GM23248 (cell line): ENCODE measurements around the gene MAGEA9. TPM values are rescaled to one million over a fixed set of nuclear protein-coding genes. Genes with fewer than 3 reads are reported as not detected.
"Not testable (repeated sequence)": the region's sequence is repeated elsewhere in the genome, so short reads cannot be mapped to it uniquely, and the experiment has no call there.

ENCODE experiments used
- DNase-seq: peaks from one replicate; pipeline ENCODE4 v3.0.0-alpha.2; 2015
- H2AFZ ChIP-seq: fragments of 200-600 bp; sonication (generic); 2 replicates; pipeline ENCODE4 v1.6.1; 2016; ENCODE audit warnings: antibody characterized with exemption
- H3F3A ChIP-seq: fragments of 200-600 bp; sonication (generic); 2 replicates; pipeline ENCODE4 v1.6.1; 2016; ENCODE audit warnings: mild to moderate bottlenecking, antibody characterized with exemption, mixed run types; ENCODE audit not compliant: insufficient read depth
- H3K27ac ChIP-seq: fragments of 200-600 bp; sonication (generic); 2 replicates; pipeline ENCODE4 v1.5.1; 2016; ENCODE audit warnings: mild to moderate bottlenecking
- H3K27me3 ChIP-seq: fragments of 200-600 bp; sonication (generic); replicated peaks from 2 replicates; pipeline ENCODE4 v1.6.1; 2016; ENCODE audit warnings: mild to moderate bottlenecking; ENCODE audit not compliant: insufficient read depth
- H3K36me3 ChIP-seq: fragments of 200-600 bp; sonication (generic); 2 replicates; pipeline ENCODE4 v1.6.1; 2016; ENCODE audit warnings: low read depth, mild to moderate bottlenecking
- H3K4me1 ChIP-seq: fragments of 200-600 bp; sonication (generic); 2 replicates; pipeline ENCODE4 v1.6.1; 2016; ENCODE audit warnings: mild to moderate bottlenecking; ENCODE audit not compliant: insufficient read depth
- H3K4me2 ChIP-seq: fragments of 200-600 bp; sonication (generic); one replicate; pipeline ENCODE4 v1.6.1; 2016; ENCODE audit warnings: mild to moderate bottlenecking; ENCODE audit not compliant: unreplicated experiment
- H3K4me3 ChIP-seq: fragments of 200-600 bp; sonication (generic); 2 replicates; pipeline ENCODE4 v1.5.1; 2016; ENCODE audit warnings: mild to moderate bottlenecking
- H3K79me2 ChIP-seq: fragments of 200-600 bp; sonication (generic); 2 replicates; pipeline ENCODE4 v1.6.1; 2016; ENCODE audit warnings: mild to moderate bottlenecking; ENCODE audit not compliant: insufficient read depth
- H3K9ac ChIP-seq: fragments of 200-600 bp; sonication (generic); 2 replicates; pipeline ENCODE4 v1.6.1; 2016; ENCODE audit warnings: mild to moderate bottlenecking
- H3K9me2 ChIP-seq: fragments of 200-600 bp; sonication (generic); 2 replicates; pipeline ENCODE4 v1.6.1; 2016; ENCODE audit warnings: mixed run types, mild to moderate bottlenecking, moderate library complexity; ENCODE audit not compliant: insufficient read depth
- H3K9me3 ChIP-seq: fragments of 200-600 bp; sonication (generic); one replicate; pipeline ENCODE4 v1.6.1; 2017; ENCODE audit warnings: low read depth
- H4K20me1 ChIP-seq: fragments of 200-600 bp; sonication (generic); 2 replicates; pipeline ENCODE4 v1.6.0; 2016; ENCODE audit not compliant: insufficient read depth
- EZH2 ChIP-seq: fragments of 200-600 bp; sonication (generic); IDR thresholded peaks from 2 replicates; pipeline ENCODE4 v1.6.1; 2018; ENCODE audit warnings: antibody characterized with exemption, mild to moderate bottlenecking; ENCODE audit not compliant: insufficient read depth, poor library complexity, severe bottlenecking
- EZH2phosphoT487 ChIP-seq: fragments of 200-600 bp; sonication (generic); IDR thresholded peaks from 2 replicates; pipeline ENCODE4 v1.6.1; 2018; ENCODE audit warnings: antibody characterized with exemption, moderate library complexity, mild to moderate bottlenecking, low read depth; ENCODE audit not compliant: insufficient read depth
- WGBS, 2 experiments: methylation state at CpG; one replicate each; pipeline ENCODE4 v1.1.6; 2015 to 2017; ENCODE audit warnings: low lambda C conversion rate in 2 of 2, low coverage in 1 of 2; ENCODE audit errors: missing lambda C conversion rate in 2 of 2; 5-methylcytosine and 5-hydroxymethylcytosine counted together
- in situ Hi-C: fragments of 300-500 bp; cut with MboI; formaldehyde crosslinking; loops from 2 replicates; pipeline ENCODE4 v1.15.0; 2020
- polyA plus RNA-seq: library from polyadenylated mRNA; unstranded; fragments of >200 nt; fragmentation: Nextera tagmentation; extraction: Ambion mirVana; gene quantifications from 2 replicates; pipeline ENCODE4 v1.2.1, GENCODE V29; 2016
- total RNA-seq: library from RNA; depleted of rRNA; stranded (reverse); fragments of >200 nt; shearing (Covaris generic); gene quantifications from 2 replicates; pipeline ENCODE4 v1.2.3, GENCODE V29; 2014

MAGEA9 gene
- total and polyA plus RNA-seq, 2 experiments from 2014 or later = not detected

- Histone ChIP-seq H3K4me3 (no peak overlapping the region), H3K9me2 (no peaks in the 10 kb centered on the region), H3K4me2 (no peak overlapping the region), H3K4me1 (no peaks in the 10 kb centered on the region), H3K9ac (no peak overlapping the region), H4K20me1 (no peaks in the 10 kb centered on the region), H3K79me2 (no peaks in the 10 kb centered on the region), H3K27ac (no peak overlapping the region), H3K27me3 (no peaks in the 10 kb centered on the region), H3K36me3 (no peaks in the 10 kb centered on the region), H3F3A (no peaks in the 10 kb centered on the region), H2AFZ (no peak overlapping the region), H3K9me3 (no peaks in the 10 kb centered on the region)
- 44 to 78% methylated on average over 2 to 15 of the region's 18 CpGs for WGBS, 2 experiments
- in situ Hi-C loops = no loop called here
- TF ChIP-seq EZH2phosphoT487 = no peak
- no peak for DNase-seq
Observed at GRCh38 chrX:149758068-149758714, 23.5 kb upstream of the MAGEA9 start.

- in situ Hi-C loops, H3F3A ChIP-seq, H2AFZ ChIP-seq, H4K20me1 ChIP-seq, H3K79me2 ChIP-seq, H3K9ac ChIP-seq, H3K4me3 ChIP-seq, H3K9me2 ChIP-seq, DNase-seq, H3K27ac ChIP-seq, H3K4me1 ChIP-seq, H3K27me3 ChIP-seq, H3K4me2 ChIP-seq, H3K9me3 ChIP-seq, H3K36me3 ChIP-seq: not testable (repeated sequence)
- 40 to 80% methylated on average over 1 to 8 of the region's 17 CpGs for WGBS, 2 experiments
Observed at GRCh38 chrX:149758715-149759078, 23.0 kb upstream of the MAGEA9 start.

- Histone ChIP-seq H3K9me3 (no peaks in the 10 kb centered on the region), H3K4me2 (no peak overlapping the region), H2AFZ (no peak overlapping the region), H3K9me2 (no peaks in the 10 kb centered on the region), H3K4me3 (no peak overlapping the region), H3K27me3 (no peaks in the 10 kb centered on the region), H3F3A (no peaks in the 10 kb centered on the region), H3K27ac (no peak overlapping the region), H3K9ac (no peak overlapping the region), H3K4me1 (no peaks in the 10 kb centered on the region), H4K20me1 (no peaks in the 10 kb centered on the region), H3K79me2 (no peaks in the 10 kb centered on the region), H3K36me3 (no peaks in the 10 kb centered on the region)
- WGBS, 2 experiments = 29 to 43% methylated on average over 7 of the region's 7 CpGs
- TF ChIP-seq EZH2 (no peak), EZH2phosphoT487 (no peak)
- in situ Hi-C loops = no loop called here
- no peak for DNase-seq
Observed at GRCh38 chrX:149759824-149760223, 21.9 kb upstream of the MAGEA9 start.

GRCh38 chrX:149760965-149761364 lies 20.8 kb upstream of the MAGEA9 start:
- in situ Hi-C loops = no loop called here

GRCh38 chrX:149761858-149762674 lies 19.7 kb upstream of the MAGEA9 start:
- 67 to 77% methylated on average over 6 to 12 of the region's 22 CpGs for whole genome bisulfite sequencing, 2 experiments
- in situ Hi-C loops, H3K4me2 ChIP-seq, H3K79me2 ChIP-seq, H3K36me3 ChIP-seq, H3K9me2 ChIP-seq, H3K27me3 ChIP-seq, DNase-seq, H2AFZ ChIP-seq, H3K4me3 ChIP-seq, H3K9me3 ChIP-seq, H3K9ac ChIP-seq, H4K20me1 ChIP-seq, H3K4me1 ChIP-seq, H3F3A ChIP-seq, H3K27ac ChIP-seq: not testable (repeated sequence)

More at GRCh38 chrX:149760965-149761364, 20.8 kb upstream of the MAGEA9 start:
- Histone ChIP-seq H3K79me2 (no peaks in the 10 kb centered on the region), H3K36me3 (no peaks in the 10 kb centered on the region), H3K27me3 (no peaks in the 10 kb centered on the region), H3K4me1 (no peaks in the 10 kb centered on the region), H3K4me2 (no peak overlapping the region), H3K9me2 (no peaks in the 10 kb centered on the region), H2AFZ (no peak overlapping the region), H3K9ac (no peak overlapping the region), H4K20me1 (no peaks in the 10 kb centered on the region), H3F3A (no peaks in the 10 kb centered on the region), H3K4me3 (no peak overlapping the region), H3K9me3 (no peaks in the 10 kb centered on the region), H3K27ac (no peak overlapping the region)
- no peak for DNase-seq
- 50 to 71% methylated on average over 1 to 3 of the region's 3 CpGs for WGBS, 2 experiments
- TF ChIP-seq EZH2 (no peak), EZH2phosphoT487 (no peak)
